A204.1 (cell line): ENCODE data around the gene PKMYT1.
"Not testable (repeated sequence)": the region's sequence is repeated elsewhere in the genome, so short reads cannot be mapped to it uniquely, and the experiment has no call there.

Experiments
- FAIRE-seq: peaks from 2 replicates; lab custom pipeline; 2012; peaks lifted over from hg19 to GRCh38; lab: Jason Lieb, UNC

Gene PKMYT1

GRCh38 chr16:2931231-2931914, 48.9 kb downstream of the PKMYT1 start:
- FAIRE-seq: not testable (repeated sequence)

DNA sequence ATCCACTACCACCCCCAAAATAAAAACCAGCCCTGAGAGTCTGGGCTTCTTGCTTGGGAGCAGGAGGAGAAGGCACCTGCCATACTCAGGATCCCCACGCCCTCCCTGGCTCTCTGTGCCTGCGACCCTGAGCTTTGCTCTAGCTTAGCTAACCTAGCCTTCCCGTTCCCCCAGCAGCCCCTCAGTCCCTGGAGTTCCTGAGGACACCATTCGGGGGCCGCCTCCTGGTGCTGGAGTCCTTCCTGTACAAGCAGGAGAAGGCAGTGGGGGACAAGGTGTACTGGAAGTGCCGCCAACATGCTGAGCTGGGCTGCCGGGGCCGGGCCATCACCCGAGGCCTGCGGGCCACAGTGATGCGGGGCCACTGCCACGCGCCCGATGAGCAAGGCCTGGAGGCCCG, 50.0 kb downstream of the PKMYT1 start:
- no peak for FAIRE-seq

DNA sequence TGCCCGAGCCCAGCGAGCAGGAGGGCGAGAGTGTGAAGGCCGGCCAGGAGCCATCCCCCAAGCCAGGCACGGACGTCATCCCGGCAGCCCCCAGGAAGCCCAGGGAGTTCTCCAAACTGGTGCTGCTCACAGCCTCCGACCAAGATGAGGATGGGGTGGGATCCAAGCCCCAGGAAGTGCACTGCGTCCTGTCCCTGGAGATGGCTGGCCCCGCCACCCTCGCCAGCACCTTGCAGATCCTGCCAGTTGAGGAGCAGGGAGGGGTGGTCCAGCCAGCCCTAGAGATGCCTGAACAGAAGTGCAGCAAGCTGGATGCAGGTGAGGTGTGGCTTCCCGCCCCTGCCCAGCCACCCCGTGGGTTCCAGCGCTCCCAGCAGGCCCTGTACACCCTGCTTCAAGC, 50.6 kb downstream of the PKMYT1 start:
- FAIRE-seq: no peak

DNA sequence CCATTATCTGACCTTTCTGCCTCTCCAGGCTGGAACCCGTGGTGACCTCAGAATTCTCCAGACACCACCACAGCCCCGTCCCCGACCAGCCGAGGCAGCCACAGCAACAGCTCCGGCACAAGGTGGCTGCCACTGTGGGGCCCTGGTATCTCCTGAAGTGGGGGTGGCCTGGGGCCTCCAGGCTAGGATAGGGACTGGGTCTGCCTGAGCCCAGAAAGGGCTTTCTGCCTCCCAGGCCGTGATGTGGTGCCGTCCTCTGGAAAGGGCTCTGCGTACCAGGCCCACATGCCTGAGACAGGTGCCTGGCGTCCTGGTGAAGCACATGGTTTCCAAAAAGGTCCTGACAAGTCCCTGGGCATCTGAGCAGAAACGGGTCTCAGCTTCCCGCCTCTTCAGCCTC, 51.5 kb downstream of the PKMYT1 start:
- no peak for FAIRE-seq

GRCh38 chr16:2928151-2928550, 52.1 kb downstream of the PKMYT1 start:
- not testable (repeated sequence) for FAIRE-seq

DNA sequence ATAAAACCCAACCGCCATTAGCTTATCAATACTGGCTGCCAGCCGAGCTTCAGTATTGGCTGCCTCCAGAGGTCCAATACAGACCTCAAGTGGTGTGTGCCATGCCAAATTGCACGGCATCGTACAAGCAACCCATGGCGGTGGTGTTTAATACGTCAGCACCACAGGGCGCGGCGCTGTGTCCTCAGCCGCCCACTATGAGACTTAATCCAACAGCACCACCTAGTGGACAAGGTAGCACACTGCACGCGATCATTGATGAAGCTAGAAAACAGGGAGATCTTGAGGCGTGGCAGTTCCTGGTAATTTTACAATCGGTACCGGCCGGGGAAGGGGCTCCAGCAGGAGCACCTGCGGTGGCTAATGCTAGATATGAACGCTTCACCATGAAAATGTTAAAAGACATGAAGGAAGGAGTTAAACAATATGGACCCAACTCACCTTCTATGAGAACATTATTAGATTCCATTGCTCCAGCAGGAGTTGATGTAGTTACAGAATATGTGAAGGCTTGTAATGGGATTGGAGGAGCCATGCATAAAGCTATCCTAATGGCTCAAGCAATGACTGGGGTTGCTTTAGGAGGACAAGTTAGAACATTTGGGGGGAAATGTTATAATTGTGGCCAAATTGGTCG, 53.1 kb downstream of the PKMYT1 start:
- FAIRE-seq: peak; percentile 29

DNA sequence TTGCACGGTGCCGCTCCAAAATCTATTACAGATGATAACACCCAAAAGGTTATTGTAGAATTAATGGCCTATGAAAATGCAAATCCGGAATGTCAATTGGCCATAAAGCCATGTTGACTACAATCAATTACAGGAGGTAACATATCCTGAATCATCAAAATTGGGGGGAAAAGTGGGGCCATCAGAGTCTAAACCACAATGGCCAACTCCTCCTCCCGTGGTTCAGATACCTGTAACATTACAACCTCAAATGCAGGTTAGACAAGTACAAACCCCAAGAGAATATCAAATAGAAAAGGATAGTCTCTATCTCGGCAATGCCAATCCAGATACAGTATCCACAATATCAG, 53.6 kb downstream of the PKMYT1 start:
- no peak for FAIRE-seq

GRCh38 chr16:2925951-2926649, 54.1 kb downstream of the PKMYT1 start:
- no peak for FAIRE-seq

DNA sequence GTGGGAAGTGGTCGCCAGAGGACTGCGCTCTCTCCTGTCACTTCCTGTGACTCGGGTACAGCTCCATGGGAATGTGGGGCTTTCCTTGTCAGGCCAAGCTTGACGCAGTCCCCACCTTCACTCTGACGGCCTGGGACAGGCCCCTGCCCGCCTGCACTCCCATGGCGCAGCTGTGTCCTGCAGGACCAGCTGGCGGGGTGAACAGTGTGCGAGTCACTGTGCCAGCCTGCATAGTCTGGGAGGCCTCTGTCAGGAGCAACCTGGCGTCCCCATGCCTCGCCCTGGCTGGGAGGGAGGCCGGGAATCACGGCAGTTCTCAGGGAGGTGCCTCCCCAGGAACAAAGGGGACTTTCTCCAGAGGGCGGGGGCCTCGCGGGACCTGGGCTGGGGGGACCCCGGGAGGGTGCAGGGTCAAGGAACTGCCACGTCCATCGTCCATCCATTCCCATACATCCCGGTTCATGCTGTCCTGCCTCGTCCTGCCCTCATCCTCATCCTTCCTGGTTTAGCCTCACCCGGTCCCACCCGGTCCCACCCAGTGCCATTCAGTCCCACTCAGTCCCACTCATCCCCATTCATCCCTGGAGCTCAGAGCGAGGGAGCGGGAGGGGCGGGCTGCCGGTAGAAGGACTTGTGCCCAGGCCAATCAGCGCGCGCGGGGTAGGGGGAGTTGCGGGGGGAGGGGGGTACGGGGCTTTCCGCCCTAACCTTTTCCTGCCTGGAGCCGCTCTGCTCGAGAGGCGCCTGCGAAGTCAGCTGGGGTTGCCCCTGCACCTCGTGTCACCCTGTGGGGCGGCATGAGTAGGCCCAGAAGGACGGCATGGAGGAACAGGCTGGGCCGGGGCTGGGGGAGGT, 55.1 kb downstream of the PKMYT1 start:
- no peak for FAIRE-seq

DNA sequence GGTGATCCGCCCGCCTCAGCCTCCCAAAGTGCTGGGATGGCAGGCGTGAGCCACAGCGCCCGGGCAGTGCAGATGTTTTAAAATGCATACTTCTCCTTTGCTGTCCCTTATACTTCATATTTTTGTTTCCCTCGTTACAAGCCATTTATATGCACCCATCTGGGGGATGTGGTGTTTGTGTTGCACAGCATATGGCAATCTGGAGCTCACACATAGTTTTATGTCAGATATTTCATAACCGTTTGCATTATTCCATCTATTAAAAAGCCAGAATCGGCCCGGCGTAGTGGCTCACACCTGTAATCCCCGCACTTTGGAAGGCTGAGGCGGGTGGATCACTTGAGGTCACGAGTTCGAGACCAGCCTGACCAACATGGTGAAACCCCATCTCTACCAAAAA, 56.8 kb downstream of the PKMYT1 start:
- FAIRE-seq: no peak
